GM19023 (cell line): Measurements from ENCODE around the gene UBA52.

ENCODE experiments used
- ATAC-seq: cut with Tn5 transposase; IDR thresholded peaks from one replicate; pipeline ENCODE4 v1.9.1; 2021; ENCODE audit warnings: mild to moderate bottlenecking, moderate library complexity; ENCODE audit not compliant: unreplicated experiment

Gene UBA52

GRCh38 chr19:18551631-18552030 lies 20.0 kb upstream of the UBA52 start:
- ATAC-seq: no peak

DNA sequence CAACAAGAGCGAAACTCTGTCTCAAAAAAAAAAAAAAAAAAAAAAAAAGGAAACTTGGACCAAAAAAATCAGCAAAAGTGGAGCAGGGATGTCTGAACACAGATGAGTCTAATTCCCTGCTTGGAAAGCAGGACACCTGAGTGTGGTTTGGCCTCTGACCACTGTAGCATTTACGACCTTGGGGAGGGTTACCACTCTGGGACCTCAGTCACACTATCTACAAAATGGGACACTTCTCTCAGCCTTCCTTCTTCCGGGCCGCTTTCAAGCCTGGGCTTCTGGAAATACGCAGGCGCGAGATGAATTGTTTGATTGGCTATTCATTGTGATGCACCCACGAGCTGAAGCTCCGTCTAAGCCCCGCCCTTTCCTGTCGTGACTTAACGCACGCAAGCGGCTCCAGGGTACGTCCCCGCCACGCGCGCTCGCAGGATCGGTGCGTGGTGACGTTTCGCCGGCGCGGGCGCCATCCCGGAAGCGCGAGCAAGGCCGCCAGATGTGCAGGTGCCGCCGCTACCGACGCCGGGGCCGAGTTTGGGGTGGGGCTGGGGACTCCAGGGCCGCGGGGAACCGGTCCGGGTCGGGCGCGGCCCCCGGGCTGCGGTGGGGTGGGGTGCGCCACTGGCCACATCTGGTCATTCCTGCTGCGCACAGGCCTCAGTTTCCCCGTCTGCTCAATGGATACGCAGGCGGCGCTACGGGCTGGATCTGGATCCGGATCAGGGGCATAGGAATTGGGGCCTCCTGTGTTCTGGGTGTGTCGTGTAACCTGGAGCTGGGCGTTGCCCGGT lies 14.1 kb upstream of the UBA52 start, which contains the start of gene KXD1:
TSS of gene KXD1 (plus strand) at position 460 of the 791 bp plus-strand sequence. CDS start 4,187 bp downstream, outside the sequence.
- ATAC-seq: peak; percentile 94

DNA sequence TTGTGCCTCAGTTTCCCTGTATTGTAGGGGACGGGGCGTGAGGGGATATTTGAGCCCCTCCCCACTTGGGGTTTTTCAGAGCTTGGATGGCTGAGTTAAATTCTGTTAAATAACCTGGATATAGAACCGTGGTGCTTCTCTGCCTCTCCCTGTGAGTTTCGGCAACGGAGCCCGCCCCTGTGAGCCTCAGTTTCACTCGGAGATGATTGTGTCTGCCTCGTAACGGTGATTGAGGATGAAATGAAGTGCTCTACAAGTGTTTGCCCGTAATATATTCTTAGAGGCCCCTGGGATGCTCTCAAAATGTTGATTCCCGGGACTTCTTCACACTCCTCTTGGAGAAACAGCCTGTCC lies 13.5 kb upstream of the UBA52 start:
- no peak for ATAC-seq

DNA sequence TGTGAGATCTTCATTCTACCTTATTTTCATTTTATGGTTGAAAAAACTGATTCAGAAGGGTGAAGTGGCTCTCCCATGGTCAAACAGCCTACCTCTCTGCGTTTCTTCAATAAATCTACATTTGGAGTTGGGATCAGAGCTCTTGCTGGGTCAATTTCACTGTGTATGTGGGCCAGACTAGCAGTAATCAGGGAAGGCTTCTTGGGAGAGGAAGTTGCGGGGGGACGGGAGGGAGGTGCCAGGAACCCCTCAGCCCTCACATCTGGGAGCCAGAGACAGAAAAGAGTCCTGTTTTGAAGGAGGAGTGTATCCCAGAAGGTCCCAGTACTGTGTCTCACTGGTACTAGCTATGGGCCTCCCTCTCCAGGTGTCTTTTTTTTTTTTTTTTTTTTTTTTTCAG lies 13.1 kb upstream of the UBA52 start:
- no peak for ATAC-seq

GRCh38 chr19:18559685-18560084 lies 12.0 kb upstream of the UBA52 start:
- ATAC-seq: no peak

DNA sequence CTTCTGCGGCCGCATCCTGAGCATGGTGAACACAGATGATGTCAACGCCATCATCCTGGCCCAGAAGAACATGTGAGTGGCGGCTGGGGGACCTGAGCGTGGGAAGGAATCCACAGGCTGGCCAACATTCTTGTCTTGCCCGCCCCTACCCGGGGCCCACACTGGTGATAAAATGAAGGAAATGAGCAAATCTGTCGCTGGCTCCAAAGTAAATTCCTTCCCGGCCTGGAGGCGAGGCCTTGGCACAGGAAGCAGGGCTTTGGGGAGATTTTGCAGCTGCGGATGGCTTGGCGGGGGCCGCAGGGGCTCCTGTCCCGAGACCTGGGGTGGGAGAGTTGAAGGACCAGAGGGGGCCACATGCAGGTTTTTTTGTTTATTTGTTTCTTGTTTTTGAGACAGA lies 9.6 kb upstream of the UBA52 start:
- no peak for ATAC-seq

DNA sequence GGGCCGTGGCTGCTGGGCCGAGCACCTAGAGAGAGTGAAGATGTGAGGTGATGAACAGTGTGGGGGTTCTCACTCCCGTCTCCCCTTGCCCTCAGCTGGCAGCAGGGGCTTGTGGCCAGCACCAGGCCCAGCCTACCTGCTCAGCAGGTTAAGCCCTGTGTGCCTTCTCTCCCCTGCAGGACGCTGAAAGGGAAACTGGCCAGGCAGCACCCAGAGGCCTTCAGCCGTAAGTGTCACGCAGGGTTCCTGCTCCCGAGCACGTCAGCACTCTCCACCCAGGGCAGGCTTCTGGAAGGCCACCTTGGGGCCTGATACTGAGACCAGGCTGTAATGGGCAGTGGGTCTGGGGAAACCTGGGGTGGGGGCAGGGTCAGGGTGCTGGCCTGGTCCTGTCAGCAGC lies 4.7 kb upstream of the UBA52 start:
- no peak for ATAC-seq

GRCh38 chr19:18568367-18568766 lies 3.3 kb upstream of the UBA52 start:
- ATAC-seq: no peak

GRCh38 chr19:18574691-18575291 lies 3.1 kb downstream of the UBA52 start:
- no peak for ATAC-seq

DNA sequence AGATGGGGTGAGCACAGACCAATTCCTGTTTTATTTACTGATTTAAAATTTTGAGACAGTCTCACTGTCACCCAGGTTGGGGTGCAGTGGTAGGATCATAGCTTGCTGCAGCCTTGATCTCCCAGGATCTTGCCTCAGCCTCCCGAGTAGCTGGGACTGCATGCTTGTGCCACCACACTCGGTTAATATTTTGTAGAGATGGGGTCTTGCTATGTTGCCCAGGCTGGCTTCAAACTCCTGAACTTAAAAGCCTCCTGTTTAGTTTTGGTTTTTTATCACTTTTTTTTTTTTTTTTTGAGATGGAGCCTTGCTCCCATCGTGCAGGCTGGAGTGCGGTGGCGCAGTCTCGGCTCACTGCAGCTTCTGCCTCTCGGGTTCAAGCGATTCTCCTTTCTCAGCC lies 4.7 kb downstream of the UBA52 start:
- no peak for ATAC-seq

- ATAC-seq: no peak
Observed at GRCh38 chr19:18577365-18577914, 5.8 kb downstream of the UBA52 start.

GRCh38 chr19:18580311-18580710 lies 8.7 kb downstream of the UBA52 start:
- ATAC-seq: no peak

DNA sequence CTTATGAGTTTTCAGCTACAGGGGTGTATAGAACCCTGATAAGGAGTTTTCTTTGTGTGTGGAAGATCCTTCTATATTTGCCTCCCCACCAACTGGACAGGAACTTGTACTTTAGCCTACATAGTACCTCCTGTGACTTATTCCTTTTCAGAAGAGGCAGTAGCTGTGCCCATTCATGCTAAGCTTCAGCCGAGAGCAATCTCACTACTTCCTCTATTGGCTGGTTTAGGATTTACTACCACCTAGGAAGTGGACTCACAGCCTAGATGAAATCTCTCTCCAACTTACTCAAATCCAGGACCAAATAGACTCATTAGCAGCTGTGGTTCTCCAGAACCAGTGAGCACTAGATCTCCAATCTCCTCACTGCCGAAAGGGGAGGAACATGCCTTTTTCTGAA lies 14.6 kb downstream of the UBA52 start:
- no peak for ATAC-seq

DNA sequence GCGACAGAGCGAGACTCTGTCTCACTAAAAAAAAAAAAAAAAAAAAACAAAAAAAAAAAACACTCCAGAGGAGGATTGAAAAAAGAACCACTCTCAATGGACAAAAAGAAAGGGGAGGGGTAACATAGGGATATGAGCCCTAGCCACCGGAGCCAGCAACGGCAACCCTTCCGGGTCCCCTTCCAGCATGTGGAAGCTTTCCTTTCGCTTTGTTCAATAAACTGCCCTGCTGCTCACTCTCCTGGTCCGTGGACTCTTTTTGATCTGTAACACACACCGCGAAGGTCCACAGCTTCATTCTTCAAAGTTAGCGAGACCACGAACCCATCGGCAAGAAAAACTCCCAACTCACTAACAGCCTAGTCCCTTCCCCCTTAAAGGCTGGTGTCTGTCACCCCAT lies 15.9 kb downstream of the UBA52 start:
- ATAC-seq: no peak

- peak; percentile 8 for ATAC-seq
Observed at GRCh38 chr19:18587962-18588610, 16.4 kb downstream of the UBA52 start.

GRCh38 chr19:18588611-18589379 lies 17.1 kb downstream of the UBA52 start, which contains the start of gene REX1BD:
Gene REX1BD (plus strand): TSS chr19:18588798. CDS start chr19:18588802, 4 bp downstream.
- ATAC-seq: peak; percentile 65

DNA sequence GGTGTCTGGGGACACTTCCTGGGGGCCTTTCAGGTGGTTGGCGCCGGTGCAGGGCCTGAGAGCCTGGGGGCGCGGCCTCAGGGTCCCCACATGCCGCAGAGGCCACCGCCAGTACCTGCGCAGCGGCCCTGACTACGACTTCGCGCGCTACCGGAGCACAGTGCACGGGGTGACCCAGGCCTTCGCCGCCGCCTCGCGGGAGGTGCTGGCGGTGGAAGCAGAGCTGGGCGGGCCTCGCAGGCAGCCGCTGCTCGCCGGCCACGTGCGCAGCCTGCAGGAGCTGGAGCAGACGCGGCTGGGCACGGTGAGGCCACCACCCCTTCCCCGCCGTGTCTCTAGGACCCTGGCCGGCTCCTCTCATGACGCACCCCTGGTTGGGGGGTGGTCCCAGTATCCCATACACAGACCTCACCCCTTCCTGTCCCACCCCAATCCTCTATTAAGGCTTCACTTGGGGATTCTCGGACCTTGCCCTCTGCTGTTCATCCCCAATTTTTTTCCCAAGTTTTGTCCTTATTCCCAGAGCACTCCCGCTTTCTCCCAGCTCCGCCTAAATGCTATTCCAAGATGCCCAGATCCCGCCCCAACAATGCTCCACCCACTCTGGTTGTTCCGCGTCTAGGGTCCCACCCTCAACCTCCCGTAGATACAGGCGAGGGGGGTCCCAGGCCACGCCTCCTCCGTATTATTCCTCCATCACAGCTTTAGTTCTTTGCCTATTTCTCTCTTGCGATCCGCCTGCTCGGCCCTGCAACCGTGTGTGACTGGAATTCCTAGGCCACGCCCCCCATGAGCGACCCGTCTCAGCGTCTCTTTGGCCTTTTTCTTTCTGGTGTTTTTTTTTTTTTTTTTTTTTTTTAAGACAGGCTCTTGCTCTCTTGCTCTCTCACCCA lies 18.0 kb downstream of the UBA52 start:
- ATAC-seq: peak; percentile 48

DNA sequence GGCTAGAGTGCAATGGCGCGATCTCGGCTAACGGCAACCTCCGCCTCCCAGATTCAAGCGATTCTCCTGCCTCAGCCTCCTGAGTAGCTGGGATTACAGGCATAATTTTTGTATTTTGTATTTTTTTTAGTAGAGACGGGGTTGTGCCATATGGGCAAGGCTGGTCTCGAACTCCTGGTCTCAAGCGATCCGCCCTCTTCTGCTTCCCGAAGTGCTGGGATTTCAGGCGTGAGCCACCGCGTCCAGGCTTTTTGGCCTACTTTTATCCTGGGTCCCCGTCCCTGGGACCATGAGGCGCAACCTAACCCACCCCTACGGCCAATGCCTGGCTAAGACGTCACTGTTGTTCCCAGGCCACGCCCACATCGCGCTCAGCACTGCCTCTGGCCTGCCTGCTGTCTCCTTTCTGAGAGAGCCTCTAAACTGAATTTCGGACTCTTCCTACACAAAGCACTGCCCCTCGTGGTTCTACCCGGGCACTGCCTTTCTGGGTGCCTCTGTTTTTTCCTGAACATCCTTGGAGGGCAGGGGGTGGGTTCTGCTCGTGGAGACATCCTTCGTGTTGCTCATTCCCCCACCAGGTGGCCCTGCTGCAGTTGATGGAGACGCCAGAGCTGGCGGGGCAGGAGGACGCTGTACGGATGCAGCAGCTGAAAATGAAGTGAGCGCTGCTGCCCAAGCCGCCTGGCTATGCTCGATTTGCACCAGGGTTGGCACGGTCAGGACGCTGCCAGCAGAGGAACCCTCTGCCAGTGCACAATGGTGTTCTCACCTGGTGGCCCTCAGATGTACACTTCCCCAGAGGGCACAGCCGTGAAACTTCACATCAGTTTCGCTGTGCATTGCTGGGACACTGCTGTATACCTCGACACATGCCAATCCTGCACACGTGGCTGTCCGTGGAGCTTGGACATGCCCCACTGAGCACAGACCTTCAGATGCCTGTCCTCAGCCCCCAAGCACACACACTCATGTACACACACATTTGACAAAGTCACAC lies 18.9 kb downstream of the UBA52 start:
- no peak for ATAC-seq
